Measurements from ENCODE around the gene COL28A1. TPM values are rescaled to one million over a fixed set of nuclear protein-coding genes. Genes with fewer than 3 reads are reported as not detected.

Gene COL28A1
- total and polyA plus RNA-seq, 8 donors, result 0.58 to 39.7 (median 4.5) TPM

DNA sequence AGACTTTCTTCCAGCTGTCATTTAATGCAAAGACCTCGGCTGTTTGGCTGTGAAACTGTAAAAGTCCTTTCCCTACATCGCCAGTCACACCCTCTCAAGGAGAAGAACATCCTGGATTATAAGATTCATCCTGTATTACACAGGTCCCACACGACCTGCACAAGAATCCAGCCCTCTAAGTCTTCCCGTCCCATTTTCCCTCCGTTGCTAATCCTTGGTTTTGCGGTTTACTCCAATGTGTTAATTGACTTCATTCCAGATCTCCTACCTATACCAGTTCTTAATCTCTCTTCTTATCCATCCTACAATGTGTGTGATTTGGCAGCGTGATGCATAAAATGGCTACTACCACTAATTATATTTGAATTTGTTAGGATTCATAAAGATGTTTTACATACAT lies 110.4 kb downstream of the COL28A1 start:
- Histone ChIP-seq H3K4me3 (peak overlapping the region in 2 of 4 donors; percentile 1 to 47), H3K9me3 (no peaks in the 10 kb centered on the region), H3K27me3 (no peaks in the 10 kb centered on the region), H3K4me1 (peaks cover 0 to 24% (median 12%) of the 10 kb centered on the region in 4 donors), H3K27ac (peak overlapping the region in 3 of 5 donors; percentile 15 to 47 (median 41)), H3K36me3 (no peaks in the 10 kb centered on the region)
- intact Hi-C loops (cut with DNase I; ENCODE audit: low total_unique reads), result no loop called here
- 34 to 68% (median 40%) methylated on average over 7 of the region's 7 CpGs for WGBS, 5 donors
- TF ChIP-seq, protein P1, sequence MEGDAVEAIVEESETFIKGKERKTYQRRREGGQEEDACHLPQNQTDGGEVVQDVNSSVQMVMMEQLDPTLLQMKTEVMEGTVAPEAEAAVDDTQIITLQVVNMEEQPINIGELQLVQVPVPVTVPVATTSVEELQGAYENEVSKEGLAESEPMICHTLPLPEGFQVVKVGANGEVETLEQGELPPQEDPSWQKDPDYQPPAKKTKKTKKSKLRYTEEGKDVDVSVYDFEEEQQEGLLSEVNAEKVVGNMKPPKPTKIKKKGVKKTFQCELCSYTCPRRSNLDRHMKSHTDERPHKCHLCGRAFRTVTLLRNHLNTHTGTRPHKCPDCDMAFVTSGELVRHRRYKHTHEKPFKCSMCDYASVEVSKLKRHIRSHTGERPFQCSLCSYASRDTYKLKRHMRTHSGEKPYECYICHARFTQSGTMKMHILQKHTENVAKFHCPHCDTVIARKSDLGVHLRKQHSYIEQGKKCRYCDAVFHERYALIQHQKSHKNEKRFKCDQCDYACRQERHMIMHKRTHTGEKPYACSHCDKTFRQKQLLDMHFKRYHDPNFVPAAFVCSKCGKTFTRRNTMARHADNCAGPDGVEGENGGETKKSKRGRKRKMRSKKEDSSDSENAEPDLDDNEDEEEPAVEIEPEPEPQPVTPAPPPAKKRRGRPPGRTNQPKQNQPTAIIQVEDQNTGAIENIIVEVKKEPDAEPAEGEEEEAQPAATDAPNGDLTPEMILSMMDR (IDR thresholded peaks at IDR 0.05), result no peak
- TF ChIP-seq POLR2AphosphoS5 (IDR thresholded peaks at IDR 0.05) (no peak), POLR2A (IDR thresholded peaks at IDR 0.05) (no peak), EP300 (IDR thresholded peaks at IDR 0.05) (no peak)
- DNase-seq, result no peak

DNA sequence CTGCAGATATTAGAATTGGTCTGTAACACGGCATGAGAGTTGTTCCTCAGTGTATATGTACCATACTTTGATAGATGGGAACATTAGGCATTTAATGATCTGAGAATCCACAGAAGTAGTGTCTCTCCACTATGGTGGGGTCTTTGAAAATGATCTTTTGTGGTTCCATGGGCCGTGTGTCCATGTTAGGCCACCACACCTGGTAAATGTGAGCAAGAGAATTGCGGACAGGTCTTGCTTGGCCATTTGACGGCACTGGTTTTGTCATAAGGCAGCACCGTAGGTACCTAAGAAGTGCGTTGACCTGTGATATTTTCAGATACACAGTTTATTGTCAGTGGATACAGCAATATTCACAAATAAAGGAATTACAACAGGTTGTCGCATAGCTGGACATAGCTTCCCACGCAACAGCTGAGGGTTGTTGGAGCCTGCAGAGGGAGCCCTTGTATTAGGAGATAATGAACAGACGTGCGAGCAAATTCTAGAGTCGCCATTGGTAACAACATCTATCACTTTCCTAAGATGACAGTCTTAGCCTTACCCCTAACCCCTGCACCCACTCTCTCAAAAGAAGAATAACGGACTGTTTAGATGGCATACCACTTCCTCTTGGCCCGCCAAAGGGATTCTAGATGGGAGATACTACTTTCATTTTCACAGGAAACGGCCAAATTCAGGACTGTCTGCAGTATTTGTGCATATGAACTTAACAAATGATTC lies 111.4 kb downstream of the COL28A1 start:
- TF ChIP-seq POLR2AphosphoS5 (IDR thresholded peaks at IDR 0.05) (no peak), EP300 (IDR thresholded peaks at IDR 0.05) (no peak)
- TF ChIP-seq, protein P1 (IDR thresholded peaks at IDR 0.05), result peak in 5 of 7 experiments; percentile 50 to 70 (median 68)
- WGBS, 5 donors, result 25 to 35% (median 28%) methylated on average over 14 of the region's 14 CpGs
- intact Hi-C loops (cut with DNase I; ENCODE audit: low total_unique reads), result loop anchor here (5.0 kb wide), 1 partner anchor 118 kb away; no protein-coding TSS in a partner anchor

DNA sequence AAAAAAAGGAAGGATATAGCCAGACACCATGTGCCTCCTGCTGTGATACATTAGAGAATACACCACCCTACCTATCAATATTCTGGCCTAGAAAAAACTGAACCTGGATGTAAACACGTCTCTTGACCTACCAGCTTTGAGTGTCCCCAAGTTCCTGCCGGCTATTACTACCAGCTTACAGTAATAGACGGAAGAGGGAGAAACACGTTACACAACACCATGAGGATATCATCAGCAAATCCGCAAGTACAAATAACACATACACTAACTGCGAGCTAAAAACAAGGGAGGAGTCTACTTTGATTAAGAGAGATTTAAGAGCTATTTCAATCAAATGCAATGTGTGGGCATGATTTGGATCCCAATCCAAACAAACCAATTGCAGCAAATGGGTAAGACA lies 113.0 kb downstream of the COL28A1 start:
- DNase-seq, result no peak
- Histone ChIP-seq H3K4me1 (peaks cover 0 to 24% (median 13%) of the 10 kb centered on the region in 4 donors), H3K4me3 (no peak overlapping the region), H3K9me3 (no peaks in the 10 kb centered on the region), H3K27ac (no peak overlapping the region), H3K36me3 (no peaks in the 10 kb centered on the region), H3K27me3 (no peaks in the 10 kb centered on the region)
- 42 to 71% (median 48%) methylated on average over 6 of the region's 6 CpGs for WGBS, 5 donors
- TF ChIP-seq POLR2AphosphoS5 (IDR thresholded peaks at IDR 0.05), result peak in 1 of 3 donors; percentile 46
- no peak for TF ChIP-seq POLR2A (IDR thresholded peaks at IDR 0.05)
- TF ChIP-seq EP300 (IDR thresholded peaks at IDR 0.05), result no peak
- TF ChIP-seq, protein P1 (IDR thresholded peaks at IDR 0.05), result no peak
- intact Hi-C loops (cut with DNase I; ENCODE audit: low total_unique reads), result loop anchor here (5.0 kb wide), 1 partner anchor 120 kb away; no protein-coding TSS in a partner anchor

More for the DNA sequence above, 111.4 kb downstream of the COL28A1 start:
- Histone ChIP-seq H3K4me3 (peak overlapping the region; percentile 46 to 51 (median 48)), H3K4me1 (peaks cover 0 to 24% (median 13%) of the 10 kb centered on the region in 4 donors), H3K27ac (peak overlapping the region in 3 of 5 donors; percentile 8 to 65 (median 50)), H3K36me3 (no peaks in the 10 kb centered on the region), H3K27me3 (no peaks in the 10 kb centered on the region), H3K9me3 (no peaks in the 10 kb centered on the region)
- peak; percentile 69 to 88 for DNase-seq

DNA sequence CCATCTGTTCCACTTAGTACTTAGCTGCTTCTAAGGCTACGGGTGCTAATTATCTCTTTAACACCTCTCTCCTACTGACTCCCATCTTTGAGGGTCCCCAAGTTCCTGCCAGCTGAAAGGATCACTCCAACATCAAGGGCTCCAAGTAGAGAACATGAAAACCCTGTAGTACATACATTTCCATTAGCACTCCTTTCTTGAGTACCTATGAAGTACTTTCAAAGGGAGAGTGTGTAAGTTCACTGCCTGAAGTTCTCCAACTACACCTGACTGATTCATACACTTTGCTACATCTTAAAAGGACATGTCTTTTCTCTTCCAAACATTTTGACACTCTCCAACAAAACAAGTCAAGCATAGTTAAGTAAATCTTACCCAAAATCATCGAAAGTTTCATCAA lies 113.8 kb downstream of the COL28A1 start:
- 52 to 87% (median 64%) methylated on average over 2 of the region's 2 CpGs for WGBS, 5 donors
- no peaks in the 10 kb centered on the region for H3K9me3 ChIP-seq
- H3K27me3 ChIP-seq, result no peaks in the 10 kb centered on the region
- intact Hi-C loops (cut with DNase I; ENCODE audit: low total_unique reads), result loop anchor here (5.0 kb wide), 1 partner anchor 120 kb away; no protein-coding TSS in a partner anchor
- peaks cover 4 to 27% (median 18%) of the 10 kb centered on the region in 4 donors for H3K4me1 ChIP-seq
- TF ChIP-seq EP300 (IDR thresholded peaks at IDR 0.05) (no peak), POLR2AphosphoS5 (IDR thresholded peaks at IDR 0.05) (no peak), POLR2A (IDR thresholded peaks at IDR 0.05) (no peak)
- TF ChIP-seq, protein P1 (IDR thresholded peaks at IDR 0.05), result no peak
- H3K36me3 ChIP-seq, result no peaks in the 10 kb centered on the region
- DNase-seq, result no peak
- no peak overlapping the region for H3K4me3 ChIP-seq
- no peak overlapping the region for H3K27ac ChIP-seq
